Loucy (cell line): ENCODE results near the gene OPN3.

Experiments
- CTCF ChIP-seq: fragments of 200-600 bp; sonication (generic); conservative IDR thresholded peaks from 2 replicates; pipeline ENCODE4 v1.5.1; 2014; ENCODE audit warnings: mild to moderate bottlenecking, antibody characterized with exemption, low read length
- EZH2phosphoT487 ChIP-seq: fragments of 200-600 bp; IDR thresholded peaks from 2 replicates; pipeline ENCODE4 v1.6.1; 2018; ENCODE audit warnings: antibody characterized with exemption, mild to moderate bottlenecking, moderate library complexity, borderline replicate concordance

GRCh38 chr1:241631674-241632073 is 8.5 kb downstream of the OPN3 start:
- TF ChIP-seq CTCF: no peak
- TF ChIP-seq EZH2phosphoT487: no peak
